K562 (cell line): ENCODE results near the gene CPED1. TPM values are rescaled to one million over a fixed set of nuclear protein-coding genes. Genes with fewer than 3 reads are reported as not detected.

Experiments used
- AFF1 ChIP-seq, 2 experiments: fragments of 450-650 bp; IDR thresholded peaks; 2 replicates each; pipeline ENCODE4 v1.6.1; 2018; ENCODE audit warnings: mild to moderate bottlenecking in 2 of 2, low read depth in 1 of 2; ENCODE audit not compliant: partially characterized antibody in 2 of 2
- BRF1 ChIP-seq: IDR thresholded peaks from 3 replicates; pipeline ENCODE4 v1.6.1; 2011; ENCODE audit warnings: borderline replicate concordance, mild to moderate bottlenecking; ENCODE audit not compliant: insufficient read length; ENCODE audit errors: extremely low read depth
- CBX8 ChIP-seq: fragments of 200-600 bp; sonication (generic); IDR thresholded peaks from 2 replicates; pipeline ENCODE4 v1.6.1; 2012; ENCODE audit warnings: borderline replicate concordance, mixed run types, low read depth, mild to moderate bottlenecking, moderate library complexity, mixed read lengths, low read length, control low read depth, inconsistent platforms; ENCODE audit not compliant: poor library complexity, severe bottlenecking; ENCODE audit errors: extremely low read depth
- CEBPG ChIP-seq, 3 experiments: fragments of 200-800 bp in 1 of 3; sonication (Bioruptor generic) in 1 of 3; sonication (generic) in 1 of 3; formaldehyde crosslinking in 1 of 3; IDR thresholded peaks in 2 of 3; conservative IDR thresholded peaks in 1 of 3; 2 replicates each; pipeline versions ENCODE4 v1.6.1 to v1.8.0; 2016 to 2022; ENCODE audit warnings: missing compliant biosample characterization in 2 of 3, missing genetic modification characterization in 2 of 3, mild to moderate bottlenecking in 1 of 3, missing genetic modification reagents in 1 of 3
- CEBPZ ChIP-seq: fragments of 150-350 bp; IDR thresholded peaks from 2 replicates; pipeline ENCODE4 v1.6.1; 2014; ENCODE audit warnings: low read depth, mild to moderate bottlenecking, low read length, borderline replicate concordance
- ELF2 ChIP-seq: fragments of 250-450 bp; sonication (Bioruptor Pico); IDR thresholded peaks from 2 replicates; pipeline ENCODE4 v1.5.0; 2021; ENCODE audit warnings: mild to moderate bottlenecking
- GATA2 ChIP-seq: sonication (generic); formaldehyde crosslinking; IDR thresholded peaks from 2 replicates; pipeline ENCODE4 v1.4.0; 2020; ENCODE audit warnings: mild to moderate bottlenecking, missing genetic modification reagents
- POLR2H ChIP-seq: IDR thresholded peaks from 2 replicates; pipeline ENCODE4 v1.6.1; 2016; ENCODE audit warnings: missing genetic modification characterization, low read depth, mild to moderate bottlenecking, control low read depth, missing compliant biosample characterization, moderate library complexity
- PREB ChIP-seq: sonication (generic); formaldehyde crosslinking; IDR thresholded peaks from 2 replicates; pipeline ENCODE4 v1.8.1; 2023; ENCODE audit warnings: mild to moderate bottlenecking, missing genetic modification reagents
- PRMT5 ChIP-seq: sonication (generic); formaldehyde crosslinking; IDR thresholded peaks from 2 replicates; pipeline ENCODE4 v1.5.0; 2020; ENCODE audit warnings: missing genetic modification reagents
- RB1 ChIP-seq: fragments of 450-650 bp; IDR thresholded peaks from 2 replicates; pipeline ENCODE4 v1.6.1; 2017; ENCODE audit warnings: low read depth, mild to moderate bottlenecking
- RBM39 ChIP-seq: fragments of 200-400 bp; formaldehyde crosslinking; optimal IDR thresholded peaks from 2 replicates; pipeline ENCODE3; 2018; ENCODE audit warnings: low read depth, low read length
- SIN3B ChIP-seq: fragments of 450-650 bp; IDR thresholded peaks from 2 replicates; pipeline ENCODE4 v1.6.1; 2017; ENCODE audit warnings: low read depth, mild to moderate bottlenecking, moderate library complexity
- SMARCE1 ChIP-seq: fragments of 450-650 bp; IDR thresholded peaks from 2 replicates; pipeline ENCODE4 v1.7.1; 2016; ENCODE audit warnings: mild to moderate bottlenecking
- THAP7 ChIP-seq: fragments of 250-450 bp; sonication (Bioruptor Pico); IDR thresholded peaks from 2 replicates; pipeline ENCODE4 v1.5.0; 2021
- ZC3H4 ChIP-seq: sonication (generic); formaldehyde crosslinking; IDR thresholded peaks from 2 replicates; pipeline ENCODE4 v1.9.0; 2021; ENCODE audit warnings: missing genetic modification reagents, borderline replicate concordance
- ZKSCAN8 ChIP-seq: fragments of 200-800 bp; sonication (Bioruptor generic); IDR thresholded peaks from 2 replicates; pipeline ENCODE4 v1.6.1; 2016; ENCODE audit warnings: missing genetic modification characterization, missing compliant biosample characterization
- polyA plus RNA-seq, 8 experiments: library from polyadenylated mRNA; depleted of rRNA in 4 of 8; stranded (reverse) in 5 of 8; unstranded in 3 of 8; fragments of >200 nt; fragmentation: Nextera tagmentation in 2 of 8; fragmentation: Illumina TruSeq in 1 of 8; extraction: Ambion mirVana in 2 of 8; extraction: Trizol in 1 of 8; gene quantifications; 2 replicates each; pipeline versions ENCODE4 v1.2.1 to v1.2.3, GENCODE V29; 2011 to 2014; ENCODE audit warnings: inconsistent platforms in 1 of 8, missing spikeins in 1 of 8
- total RNA-seq, 7 experiments: library from RNA; depleted of rRNA in 6 of 7; stranded (reverse); fragments of >200 nt in 6 of 7; fragmentation: Illumina TruSeq in 2 of 7; extraction: Trizol in 2 of 7; gene quantifications; 2 replicates each; pipeline versions ENCODE4 v1.2.1 to v1.2.3, GENCODE V29; 2011 to 2021; ENCODE audit warnings: low replicate concordance in 1 of 7

The CPED1 gene
- total and polyA plus RNA-seq, 9 of the 15 experiments (the other 6 are each of a cell fraction or from before 2014, with no cell fraction given), result 195 to 393 (median 290) TPM

GRCh38 chr7:121049028-121049791 lies 60.7 kb downstream of the CPED1 start (continued):
- TF ChIP-seq THAP7 (no peak), CEBPZ (no peak), ZC3H4 (CRISPR knock-in tag) (no peak), ELF2 (CRISPR knock-in tag) (no peak), RB1 (no peak), BRF1 (no peak), POLR2H (tag) (no peak), RBM39 (no peak), CBX8 (no peak), GATA2 (CRISPR knock-in tag) (peak; percentile 64; the same call in 1 of the 2 replicates), AFF1 (IDR thresholded peaks at IDR 0.05; ENCODE audit: low read depth in 1 of 2, partially characterized antibody in 2 of 2) (peak; percentile 41 to 46), PREB (CRISPR knock-in tag) (no peak), CEBPG (CRISPR knock-in tag; IDR thresholded peaks at IDR 0.05) (peak; percentile 30; the same call in 1 of the 2 replicates), CEBPG (tag; conservative IDR thresholded peaks at IDR 0.05 in 1 of 2, IDR thresholded peaks at IDR 0.05 in 1 of 2) (0 out of 4 replicates have a peak, but pooled peaks of 1 of the 2 experiments have one; percentile 20), SIN3B (no peak), PRMT5 (CRISPR knock-in tag) (no peak), ZKSCAN8 (CRISPR knock-in tag) (no peak), SMARCE1 (peak; percentile 84)
